Cardiac muscle cell (in vitro differentiated cells and primary cell): ENCODE measurements around the gene PPFIA2. TPM values are rescaled to one million over a fixed set of nuclear protein-coding genes. Genes with fewer than 3 reads are reported as not detected.

Experiments
- DNase-seq, 2 donors: peaks; one replicate each; pipeline versions ENCODE4 v3.0.0 to v3.0.0-alpha.2; 2010 to 2017; ENCODE audit warnings: low read depth in 1 of 2, low spot score in 1 of 2
- H3K27ac ChIP-seq: fragments of 200-600 bp; sonication (generic); 2 replicates; pipeline ENCODE4 v1.5.1; 2016
- H3K27me3 ChIP-seq: fragments of 200-600 bp; sonication (generic); 2 replicates; pipeline ENCODE4 v1.6.0; 2016; ENCODE audit warnings: control low read depth
- H3K36me3 ChIP-seq: fragments of 200-600 bp; sonication (generic); 2 replicates; pipeline ENCODE4 v1.5.1; 2016; ENCODE audit warnings: control low read depth
- H3K4me1 ChIP-seq: fragments of 200-600 bp; sonication (generic); 2 replicates; pipeline ENCODE4 v1.8.1; 2017; ENCODE audit warnings: low read depth, mild to moderate bottlenecking, mixed run types
- H3K4me3 ChIP-seq: fragments of 200-600 bp; sonication (generic); 2 replicates; pipeline ENCODE4 v1.5.1; 2016; ENCODE audit warnings: mild to moderate bottlenecking
- H3K9me3 ChIP-seq: fragments of 200-600 bp; sonication (generic); 2 replicates; pipeline ENCODE4 v1.5.1; 2017; ENCODE audit warnings: low read depth, mild to moderate bottlenecking, control low read depth
- polyA plus RNA-seq: library from polyadenylated mRNA; unstranded; fragments of >200 nt; fragmentation: Nextera tagmentation; extraction: Ambion mirVana; gene quantifications from 2 replicates; pipeline ENCODE4 v1.2.1, GENCODE V29; 2016
- total RNA-seq: library from RNA; depleted of rRNA; stranded (reverse); fragments of >200 nt; gene quantifications from 2 replicates; pipeline ENCODE4 v1.2.3, GENCODE V29; 2016
- TF ChIP-seq, protein P1 (sequence below): IDR thresholded peaks from 2 replicates; pipeline ENCODE4 v1.5.1; 2012; ENCODE audit warnings: low read depth, mild to moderate bottlenecking, low read length

Gene PPFIA2
- total and polyA plus RNA-seq, 2 experiments from 2014 or later: 17.1 to 53.5 TPM

DNA sequence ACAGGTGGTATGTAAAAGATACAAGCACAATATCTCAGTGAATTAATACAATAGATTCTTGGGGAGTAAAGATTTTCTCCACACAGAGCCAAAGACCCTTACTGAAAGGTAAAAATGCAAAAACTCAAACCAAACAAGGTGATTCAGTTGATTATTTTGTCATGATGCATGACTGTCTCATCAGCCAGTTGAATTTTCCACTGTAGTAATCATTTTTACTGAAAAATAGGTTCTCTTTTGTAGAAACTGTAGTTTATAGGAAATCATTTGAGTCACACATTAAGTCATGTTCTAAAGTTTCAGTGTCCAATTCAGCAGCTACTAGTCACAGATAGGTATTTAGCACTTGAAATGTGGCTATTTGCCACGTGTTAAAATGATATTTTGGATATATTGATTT is 53.6 kb downstream of the PPFIA2 start:
- no peak for DNase-seq
- Histone ChIP-seq H3K36me3 (no peaks in the 10 kb centered on the region), H3K9me3 (no peaks in the 10 kb centered on the region)

GRCh38 chr12:81699551-81699950 is 59.6 kb downstream of the PPFIA2 start:
- no peaks in the 10 kb centered on the region for H3K27me3 ChIP-seq
- H3K9me3 ChIP-seq: no peaks in the 10 kb centered on the region
- no peaks in the 10 kb centered on the region for H3K4me1 ChIP-seq
- no peak for DNase-seq
- no peak overlapping the region for H3K4me3 ChIP-seq
- H3K36me3 ChIP-seq: no peaks in the 10 kb centered on the region
- no peak overlapping the region for H3K27ac ChIP-seq
- TF ChIP-seq, protein P1, sequence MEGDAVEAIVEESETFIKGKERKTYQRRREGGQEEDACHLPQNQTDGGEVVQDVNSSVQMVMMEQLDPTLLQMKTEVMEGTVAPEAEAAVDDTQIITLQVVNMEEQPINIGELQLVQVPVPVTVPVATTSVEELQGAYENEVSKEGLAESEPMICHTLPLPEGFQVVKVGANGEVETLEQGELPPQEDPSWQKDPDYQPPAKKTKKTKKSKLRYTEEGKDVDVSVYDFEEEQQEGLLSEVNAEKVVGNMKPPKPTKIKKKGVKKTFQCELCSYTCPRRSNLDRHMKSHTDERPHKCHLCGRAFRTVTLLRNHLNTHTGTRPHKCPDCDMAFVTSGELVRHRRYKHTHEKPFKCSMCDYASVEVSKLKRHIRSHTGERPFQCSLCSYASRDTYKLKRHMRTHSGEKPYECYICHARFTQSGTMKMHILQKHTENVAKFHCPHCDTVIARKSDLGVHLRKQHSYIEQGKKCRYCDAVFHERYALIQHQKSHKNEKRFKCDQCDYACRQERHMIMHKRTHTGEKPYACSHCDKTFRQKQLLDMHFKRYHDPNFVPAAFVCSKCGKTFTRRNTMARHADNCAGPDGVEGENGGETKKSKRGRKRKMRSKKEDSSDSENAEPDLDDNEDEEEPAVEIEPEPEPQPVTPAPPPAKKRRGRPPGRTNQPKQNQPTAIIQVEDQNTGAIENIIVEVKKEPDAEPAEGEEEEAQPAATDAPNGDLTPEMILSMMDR: no peak

More for the DNA sequence above, 53.6 kb downstream of the PPFIA2 start:
- TF ChIP-seq, protein P1: no peak
- Histone ChIP-seq H3K27ac (no peak overlapping the region), H3K4me1 (no peaks in the 10 kb centered on the region), H3K27me3 (no peaks in the 10 kb centered on the region), H3K4me3 (no peak overlapping the region)

- no peak for DNase-seq
- H3K9me3 ChIP-seq: no peaks in the 10 kb centered on the region
- H3K36me3 ChIP-seq: no peaks in the 10 kb centered on the region
- no peaks in the 10 kb centered on the region for H3K4me1 ChIP-seq
- no peak overlapping the region for H3K27ac ChIP-seq
- TF ChIP-seq, protein P1: no peak
- H3K4me3 ChIP-seq: no peak overlapping the region
- no peaks in the 10 kb centered on the region for H3K27me3 ChIP-seq
These were observed 67.1 kb downstream of the PPFIA2 start for GRCh38 chr12:81692008-81692407.

DNA sequence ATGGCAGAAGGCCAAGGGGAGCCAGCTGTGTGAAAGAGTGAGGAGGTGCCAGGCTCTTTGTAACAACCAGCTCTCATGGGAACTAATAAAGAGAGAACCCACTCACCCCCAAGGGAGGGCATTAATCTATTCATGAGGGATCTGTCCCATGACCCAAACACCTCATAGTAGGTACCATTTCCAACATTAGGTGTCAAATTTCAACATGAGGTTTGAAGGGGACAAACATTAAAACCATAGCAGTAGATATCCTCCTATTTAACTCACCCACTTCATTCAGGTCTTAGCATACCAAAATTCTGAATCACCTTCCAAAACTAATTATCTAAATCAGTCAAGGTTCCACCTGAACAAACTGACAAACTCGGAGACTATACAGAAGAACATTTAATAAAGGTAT is 75.3 kb downstream of the PPFIA2 start:
- no peaks in the 10 kb centered on the region for H3K36me3 ChIP-seq
- TF ChIP-seq, protein P1: no peak
- H3K27ac ChIP-seq: no peak overlapping the region
- H3K9me3 ChIP-seq: no peaks in the 10 kb centered on the region
- H3K4me1 ChIP-seq: no peaks in the 10 kb centered on the region
- no peak for DNase-seq
- H3K4me3 ChIP-seq: no peak overlapping the region
- no peaks in the 10 kb centered on the region for H3K27me3 ChIP-seq

DNA sequence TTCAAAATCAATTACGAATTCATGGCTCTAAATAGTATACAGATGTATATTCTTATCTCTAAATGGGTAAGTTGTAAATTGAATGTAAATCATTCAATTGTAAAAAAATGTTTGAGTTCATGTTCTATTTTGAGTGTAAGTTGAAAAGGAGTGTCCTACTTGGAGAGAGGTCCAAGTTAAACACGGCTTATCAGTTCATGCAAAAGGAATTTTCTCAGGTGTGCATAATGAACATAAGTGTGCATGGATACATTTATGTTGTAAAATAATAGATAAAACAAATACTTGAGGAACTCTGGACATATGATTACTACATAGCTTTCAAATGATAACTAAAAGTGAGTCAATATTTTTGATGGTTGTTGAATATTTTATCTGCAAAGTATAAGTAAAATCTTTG is 79.5 kb downstream of the PPFIA2 start:
- H3K9me3 ChIP-seq: no peaks in the 10 kb centered on the region
- no peak for DNase-seq
- H3K4me1 ChIP-seq: no peaks in the 10 kb centered on the region
- H3K27me3 ChIP-seq: no peaks in the 10 kb centered on the region
- no peak overlapping the region for H3K27ac ChIP-seq
- no peak overlapping the region for H3K4me3 ChIP-seq
- TF ChIP-seq, protein P1: no peak
- H3K36me3 ChIP-seq: no peaks in the 10 kb centered on the region

GRCh38 chr12:81670759-81671158 is 88.4 kb downstream of the PPFIA2 start:
- Histone ChIP-seq H3K9me3 (no peaks in the 10 kb centered on the region), H3K4me3 (no peak overlapping the region), H3K27me3 (no peaks in the 10 kb centered on the region), H3K27ac (no peak overlapping the region), H3K4me1 (no peaks in the 10 kb centered on the region), H3K36me3 (no peaks in the 10 kb centered on the region)
- no peak for DNase-seq
- TF ChIP-seq, protein P1: no peak
